ENCODE results near the gene HLF.

Gene HLF

GRCh38 chr17:55258578-55259135 lies 6.1 kb upstream of the HLF start:
- H3K4me2 ChIP-seq (ENCODE audit: low read length, poor library complexity, severe bottlenecking) = no peak overlapping the region
- DNase-seq = no peak
- no peaks in the 10 kb centered on the region for H3K79me1 ChIP-seq (replicated peaks; ENCODE audit: low read length, poor library complexity, severe bottlenecking)
- H2BK15ac ChIP-seq (ENCODE audit: low read depth, poor library complexity, severe bottlenecking) = no peak overlapping the region
- H2BK5ac ChIP-seq (ENCODE audit: low read depth, low read length, poor library complexity, severe bottlenecking) = no peak overlapping the region
- H4K91ac ChIP-seq (ENCODE audit: low read length) = no peak overlapping the region
- H3K4me3 ChIP-seq (ENCODE audit: insufficient read depth in 1 of 2, low read depth in 1 of 2, low read length in 2 of 2) = no peak overlapping the region
- no peak overlapping the region for H2BK120ac ChIP-seq (ENCODE audit: low read depth, low read length)
- no peaks in the 10 kb centered on the region for H3K36me3 ChIP-seq (ENCODE audit: control insufficient read depth in 1 of 2, insufficient read depth in 2 of 2, low read depth in 1 of 2, low read length in 2 of 2)
- H3K4me1 ChIP-seq (ENCODE audit: control insufficient read depth, insufficient read depth, low read depth, low read length) = peaks cover under 1% of the 10 kb centered on the region
- no peak overlapping the region for H3K4ac ChIP-seq (ENCODE audit: low read depth in 1 of 2, low read length in 2 of 2)
- no peak overlapping the region for H2AK5ac ChIP-seq (ENCODE audit: low read length, severe bottlenecking)
- 90% methylated on average over 3 of the region's 3 CpGs for WGBS
- no peak overlapping the region for H4K8ac ChIP-seq (ENCODE audit: low read length)
- H3K9me3 ChIP-seq (ENCODE audit: control insufficient read depth, low read length) = peaks cover 6% of the 10 kb centered on the region
- H3K14ac ChIP-seq (ENCODE audit: low read length in 2 of 2) = no peak overlapping the region
- H3K18ac ChIP-seq (ENCODE audit: low read depth in 1 of 2, low read length in 2 of 2) = no peak overlapping the region
- no peak overlapping the region for H3K9ac ChIP-seq (ENCODE audit: low read length)
- no peak overlapping the region for H3K27ac ChIP-seq (ENCODE audit: low read length, poor library complexity, severe bottlenecking)
- H3K23ac ChIP-seq (ENCODE audit: low read length in 2 of 2) = no peak overlapping the region
- H2BK12ac ChIP-seq (ENCODE audit: low read length in 2 of 2) = no peak overlapping the region
- H2AFZ ChIP-seq (ENCODE audit: low read depth, low read length) = no peak overlapping the region
- H3K27me3 ChIP-seq (ENCODE audit: control insufficient read depth in 1 of 2, insufficient read depth in 1 of 2, low read length in 2 of 2) = peaks cover 18 to 53% of the 10 kb centered on the region in 2 experiments

GRCh38 chr17:55259684-55260111 lies 5.1 kb upstream of the HLF start:
- 82% methylated on average over 4 of the region's 4 CpGs for WGBS
- Histone ChIP-seq H2BK12ac (ENCODE audit: low read length in 2 of 2) (no peak overlapping the region), H3K18ac (ENCODE audit: low read depth in 1 of 2, low read length in 2 of 2) (no peak overlapping the region), H3K9me3 (ENCODE audit: control insufficient read depth, low read length) (peaks cover 6% of the 10 kb centered on the region), H2AK5ac (ENCODE audit: low read length, severe bottlenecking) (no peak overlapping the region), H3K27me3 (ENCODE audit: control insufficient read depth in 1 of 2, insufficient read depth in 1 of 2, low read length in 2 of 2) (peaks cover 28 to 61% of the 10 kb centered on the region in 2 experiments), H3K4me1 (ENCODE audit: control insufficient read depth, insufficient read depth, low read depth, low read length) (peaks cover 7% of the 10 kb centered on the region), H3K4ac (ENCODE audit: low read depth in 1 of 2, low read length in 2 of 2) (no peak overlapping the region), H3K23ac (ENCODE audit: low read length in 2 of 2) (no peak overlapping the region), H3K9ac (ENCODE audit: low read length) (no peak overlapping the region), H2BK5ac (ENCODE audit: low read depth, low read length, poor library complexity, severe bottlenecking) (no peak overlapping the region), H2BK120ac (ENCODE audit: low read depth, low read length) (no peak overlapping the region), H3K4me2 (ENCODE audit: low read length, poor library complexity, severe bottlenecking) (no peak overlapping the region), H4K8ac (ENCODE audit: low read length) (no peak overlapping the region), H3K79me1 (replicated peaks; ENCODE audit: low read length, poor library complexity, severe bottlenecking) (no peaks in the 10 kb centered on the region), H2BK15ac (ENCODE audit: low read depth, poor library complexity, severe bottlenecking) (no peak overlapping the region), H2AFZ (ENCODE audit: low read depth, low read length) (no peak overlapping the region), H3K36me3 (ENCODE audit: control insufficient read depth in 1 of 2, insufficient read depth in 2 of 2, low read depth in 1 of 2, low read length in 2 of 2) (no peaks in the 10 kb centered on the region), H4K91ac (ENCODE audit: low read length) (no peak overlapping the region), H3K27ac (ENCODE audit: low read length, poor library complexity, severe bottlenecking) (no peak overlapping the region), H3K14ac (ENCODE audit: low read length in 2 of 2) (no peak overlapping the region), H3K4me3 (ENCODE audit: insufficient read depth in 1 of 2, low read depth in 1 of 2, low read length in 2 of 2) (no peak overlapping the region)
- no peak for DNase-seq

GRCh38 chr17:55261311-55261710 lies 3.4 kb upstream of the HLF start:
- no peak overlapping the region for H3K23ac ChIP-seq (ENCODE audit: low read length in 2 of 2)
- no peak overlapping the region for H2BK5ac ChIP-seq (ENCODE audit: low read depth, low read length, poor library complexity, severe bottlenecking)
- peaks cover 18% of the 10 kb centered on the region for H3K4me1 ChIP-seq (ENCODE audit: control insufficient read depth, insufficient read depth, low read depth, low read length)
- H4K8ac ChIP-seq (ENCODE audit: low read length) = no peak overlapping the region
- no peak overlapping the region for H3K4me2 ChIP-seq (ENCODE audit: low read length, poor library complexity, severe bottlenecking)
- no peaks in the 10 kb centered on the region for H3K79me1 ChIP-seq (replicated peaks; ENCODE audit: low read length, poor library complexity, severe bottlenecking)
- H2BK120ac ChIP-seq (ENCODE audit: low read depth, low read length) = no peak overlapping the region
- no peak overlapping the region for H2AFZ ChIP-seq (ENCODE audit: low read depth, low read length)
- H2BK15ac ChIP-seq (ENCODE audit: low read depth, poor library complexity, severe bottlenecking) = no peak overlapping the region
- WGBS = 94% methylated on average over 2 of the region's 2 CpGs
- H3K14ac ChIP-seq (ENCODE audit: low read length in 2 of 2) = no peak overlapping the region
- H3K9me3 ChIP-seq (ENCODE audit: control insufficient read depth, low read length) = peaks cover 6% of the 10 kb centered on the region
- no peak overlapping the region for H3K4me3 ChIP-seq (ENCODE audit: insufficient read depth in 1 of 2, low read depth in 1 of 2, low read length in 2 of 2)
- no peak overlapping the region for H3K4ac ChIP-seq (ENCODE audit: low read depth in 1 of 2, low read length in 2 of 2)
- H4K91ac ChIP-seq (ENCODE audit: low read length) = no peak overlapping the region
- H3K27me3 ChIP-seq (ENCODE audit: control insufficient read depth in 1 of 2, insufficient read depth in 1 of 2, low read length in 2 of 2) = peaks cover 42 to 67% of the 10 kb centered on the region in 2 experiments
- DNase-seq = no peak
- no peak overlapping the region for H3K18ac ChIP-seq (ENCODE audit: low read depth in 1 of 2, low read length in 2 of 2)
- H3K27ac ChIP-seq (ENCODE audit: low read length, poor library complexity, severe bottlenecking) = no peak overlapping the region
- no peaks in the 10 kb centered on the region for H3K36me3 ChIP-seq (ENCODE audit: control insufficient read depth in 1 of 2, insufficient read depth in 2 of 2, low read depth in 1 of 2, low read length in 2 of 2)
- no peak overlapping the region for H2BK12ac ChIP-seq (ENCODE audit: low read length in 2 of 2)
- no peak overlapping the region for H3K9ac ChIP-seq (ENCODE audit: low read length)
- no peak overlapping the region for H2AK5ac ChIP-seq (ENCODE audit: low read length, severe bottlenecking)

GRCh38 chr17:55263569-55264277 lies 1.0 kb upstream of the HLF start:
- no peak for DNase-seq
- H3K4me2 ChIP-seq (ENCODE audit: low read length, poor library complexity, severe bottlenecking) = peak overlapping the region; percentile 54
- peak overlapping the region in 1 of 2 experiments; percentile 23 for H3K23ac ChIP-seq (ENCODE audit: low read length in 2 of 2)
- H2BK15ac ChIP-seq (ENCODE audit: low read depth, poor library complexity, severe bottlenecking) = no peak overlapping the region
- H2BK5ac ChIP-seq (ENCODE audit: low read depth, low read length, poor library complexity, severe bottlenecking) = no peak overlapping the region
- no peaks in the 10 kb centered on the region for H3K36me3 ChIP-seq (ENCODE audit: control insufficient read depth in 1 of 2, insufficient read depth in 2 of 2, low read depth in 1 of 2, low read length in 2 of 2)
- no peak overlapping the region for H2BK120ac ChIP-seq (ENCODE audit: low read depth, low read length)
- H3K4ac ChIP-seq (ENCODE audit: low read depth in 1 of 2, low read length in 2 of 2) = no peak overlapping the region
- no peak overlapping the region for H2AK5ac ChIP-seq (ENCODE audit: low read length, severe bottlenecking)
- no peak overlapping the region for H2BK12ac ChIP-seq (ENCODE audit: low read length in 2 of 2)
- H3K79me1 ChIP-seq (replicated peaks; ENCODE audit: low read length, poor library complexity, severe bottlenecking) = no peaks in the 10 kb centered on the region
- peaks cover 18% of the 10 kb centered on the region for H3K4me1 ChIP-seq (ENCODE audit: control insufficient read depth, insufficient read depth, low read depth, low read length)
- H2AFZ ChIP-seq (ENCODE audit: low read depth, low read length) = no peak overlapping the region
- H3K4me3 ChIP-seq (ENCODE audit: insufficient read depth in 1 of 2, low read depth in 1 of 2, low read length in 2 of 2) = no peak overlapping the region
- no peak overlapping the region for H4K91ac ChIP-seq (ENCODE audit: low read length)
- H3K14ac ChIP-seq (ENCODE audit: low read length in 2 of 2) = no peak overlapping the region
- no peak overlapping the region for H4K8ac ChIP-seq (ENCODE audit: low read length)
- no peak overlapping the region for H3K18ac ChIP-seq (ENCODE audit: low read depth in 1 of 2, low read length in 2 of 2)
- H3K9me3 ChIP-seq (ENCODE audit: control insufficient read depth, low read length) = peaks cover 6% of the 10 kb centered on the region
- H3K27me3 ChIP-seq (ENCODE audit: control insufficient read depth in 1 of 2, insufficient read depth in 1 of 2, low read length in 2 of 2) = peaks cover 63 to 65% of the 10 kb centered on the region in 2 experiments
- H3K9ac ChIP-seq (ENCODE audit: low read length) = no peak overlapping the region
- 6% methylated on average over 29 of the region's 31 CpGs for WGBS
- H3K27ac ChIP-seq (ENCODE audit: low read length, poor library complexity, severe bottlenecking) = no peak overlapping the region

Measured in mesenchymal stem cell (in vitro differentiated cells and primary cell).